Colon (tissue), 2 donors: ENCODE measurements around the gene NME7.

Experiments
- FAIRE-seq: peaks from 2 replicates; lab custom pipeline; 2012; peaks lifted over from hg19 to GRCh38; lab: Jason Lieb, UNC
- donor health status: control.
- donor health status: control.

The NME7 gene

DNA sequence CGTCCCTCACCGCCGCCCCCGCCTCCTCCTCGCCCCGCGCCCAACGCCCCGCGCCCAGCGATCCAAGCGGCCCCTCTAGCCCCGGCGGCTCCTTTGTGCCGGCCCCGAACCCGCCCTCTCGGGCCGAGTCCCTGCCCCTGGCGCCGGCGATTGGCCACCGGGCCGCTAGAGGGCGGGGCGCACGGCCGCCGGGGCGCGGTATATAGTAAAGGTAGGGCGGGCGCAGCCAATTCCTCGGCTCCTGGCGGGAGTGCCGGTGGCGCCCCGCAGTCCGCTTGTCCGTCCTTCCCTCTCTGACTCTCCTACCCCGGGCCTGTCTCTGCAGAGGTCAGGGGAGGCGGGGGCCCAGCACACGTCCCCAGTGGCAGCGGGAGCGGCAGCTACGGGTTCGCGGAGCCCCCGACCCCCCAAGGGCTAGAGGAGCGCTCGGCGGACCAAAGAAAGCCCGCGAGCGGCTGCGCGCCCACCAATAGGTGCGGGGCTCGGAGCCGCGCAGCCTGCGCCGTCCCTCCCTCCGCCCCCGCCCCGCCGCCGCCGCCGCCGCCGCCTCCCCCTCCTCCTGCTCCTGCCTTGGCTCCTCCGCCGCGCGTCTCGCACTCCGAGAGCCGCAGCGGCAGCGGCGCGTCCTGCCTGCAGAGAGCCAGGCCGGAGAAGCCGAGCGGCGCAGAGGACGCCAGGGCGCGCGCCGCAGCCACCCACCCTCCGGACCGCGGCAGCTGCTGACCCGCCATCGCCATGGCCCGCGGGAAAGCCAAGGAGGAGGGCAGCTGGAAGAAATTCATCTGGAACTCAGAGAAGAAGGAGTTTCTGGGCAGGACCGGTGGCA lies 261.3 kb downstream of the NME7 start, which contains the start of gene ATP1B1:
Gene ATP1B1, plus strand, starts transcription at position 596 of the 826 bp plus-strand sequence. Its CDS starts 140 bp downstream, at position 736.
- no peak for FAIRE-seq

DNA sequence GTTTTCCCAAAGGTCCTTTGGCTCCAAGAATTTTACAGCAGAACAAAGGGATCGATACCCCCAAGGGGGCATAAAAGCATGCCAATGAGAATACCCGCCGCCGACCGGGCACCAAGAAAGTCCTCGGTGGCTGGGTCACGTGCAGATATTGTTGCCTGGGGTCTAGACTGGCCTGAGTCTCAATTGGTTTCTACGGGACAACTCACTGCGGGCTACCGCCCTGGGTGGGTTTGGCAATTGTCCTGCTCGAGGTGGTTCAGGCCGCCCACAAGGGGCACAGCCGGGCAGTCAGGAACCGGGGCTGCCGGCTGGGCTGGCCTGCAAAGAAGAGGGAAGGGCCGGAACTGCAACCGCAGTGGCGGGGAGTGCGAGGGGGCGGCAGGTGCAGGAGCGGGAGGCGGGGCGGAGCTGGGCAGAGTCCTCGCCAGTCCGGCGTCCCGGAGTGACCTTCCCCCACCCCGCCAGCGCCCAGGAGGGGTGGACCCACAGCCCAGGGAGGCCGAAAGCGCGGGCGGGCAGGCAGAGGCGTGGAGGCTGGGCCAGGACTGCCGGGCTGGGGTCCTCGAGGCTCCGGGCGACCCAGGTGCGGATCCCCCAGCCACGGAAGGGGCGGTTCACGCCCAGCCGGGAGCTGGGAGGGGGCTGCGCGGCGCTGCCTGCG lies 262.0 kb downstream of the NME7 start:
- no peak for FAIRE-seq

GRCh38 chr1:169105087-169105433 lies 262.5 kb downstream of the NME7 start:
- no peak for FAIRE-seq

DNA sequence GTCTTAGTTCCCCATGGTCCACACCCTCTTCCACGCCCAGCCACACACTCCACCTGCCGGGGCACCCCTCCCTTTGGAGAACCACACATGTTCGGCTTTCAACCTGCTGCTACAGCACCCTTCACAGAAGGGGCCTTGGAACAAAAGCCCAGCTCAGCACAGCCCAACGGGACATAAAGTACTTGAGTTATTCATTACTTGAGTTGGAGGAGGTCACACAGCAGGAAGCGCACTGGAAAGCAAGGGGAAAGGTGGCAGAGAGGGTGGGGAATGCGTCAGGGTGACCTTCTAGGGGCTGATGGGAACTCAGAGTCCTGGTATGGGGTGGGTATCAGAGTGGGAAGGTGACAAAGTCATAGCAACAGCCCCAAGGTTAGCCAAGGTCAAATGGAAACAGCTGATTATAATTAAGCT lies 264.1 kb downstream of the NME7 start:
- no peak for FAIRE-seq

DNA sequence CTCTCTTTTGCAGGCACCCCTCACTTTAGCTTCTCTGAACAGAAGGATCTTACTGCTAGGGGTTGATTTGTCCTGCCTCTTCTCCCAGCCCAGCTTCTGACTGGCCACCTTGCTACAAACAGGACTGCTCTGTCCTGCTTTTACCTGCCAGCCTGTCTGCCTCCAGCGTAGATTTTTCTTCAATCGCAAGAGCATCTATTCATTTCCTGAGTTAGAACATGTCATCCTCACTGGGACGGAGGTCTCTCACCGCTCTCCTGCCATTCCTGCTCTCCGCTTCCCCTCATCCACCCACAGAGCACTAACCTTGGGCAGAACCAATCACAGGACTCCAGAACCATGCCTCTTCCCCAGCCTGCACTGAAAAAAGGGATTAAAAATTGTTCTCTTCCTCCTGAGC lies 264.6 kb downstream of the NME7 start:
- FAIRE-seq: no peak

- FAIRE-seq: no peak
These were observed 265.0 kb downstream of the NME7 start for GRCh38 chr1:169102567-169102966.

DNA sequence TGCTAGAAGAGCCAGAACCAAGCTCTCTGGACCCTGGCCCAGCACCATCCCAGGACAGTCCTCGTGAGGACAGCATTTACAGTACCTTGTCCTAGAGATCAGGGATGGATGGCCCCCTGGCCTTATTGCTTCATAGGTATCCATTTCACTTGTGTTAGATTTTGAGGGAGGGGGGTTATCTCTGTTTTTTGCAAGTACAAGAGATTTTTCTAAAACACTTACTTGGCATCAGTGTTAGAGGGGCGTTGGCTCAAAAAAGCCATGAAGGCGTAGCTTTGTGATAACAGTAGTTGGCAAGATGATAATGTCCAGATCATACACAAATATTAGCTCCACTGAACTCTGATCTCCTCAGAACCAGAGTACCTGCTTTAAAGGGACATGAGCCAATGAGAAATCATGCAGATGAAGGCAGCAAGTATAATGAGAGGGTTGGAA lies 266.9 kb downstream of the NME7 start:
- no peak for FAIRE-seq

DNA sequence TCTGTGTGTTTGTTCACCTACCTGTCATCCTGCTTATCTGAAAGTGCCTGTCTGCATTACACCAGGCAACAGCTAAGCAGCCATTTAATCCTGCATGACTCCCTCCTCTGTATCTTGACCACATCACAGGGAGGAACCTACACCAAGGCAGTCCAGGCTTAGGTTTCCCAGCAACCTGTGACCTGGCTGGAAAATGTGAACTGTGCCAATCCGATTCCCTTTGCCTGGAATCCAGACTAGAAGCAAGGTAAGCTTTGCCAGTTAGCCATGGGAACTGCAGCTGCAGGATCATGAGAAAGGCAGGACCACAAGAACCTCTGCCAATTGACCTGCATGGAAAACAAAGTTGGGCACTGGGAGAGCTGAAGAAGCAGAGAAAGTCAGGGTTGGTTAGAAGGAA lies 267.4 kb downstream of the NME7 start:
- no peak for FAIRE-seq

DNA sequence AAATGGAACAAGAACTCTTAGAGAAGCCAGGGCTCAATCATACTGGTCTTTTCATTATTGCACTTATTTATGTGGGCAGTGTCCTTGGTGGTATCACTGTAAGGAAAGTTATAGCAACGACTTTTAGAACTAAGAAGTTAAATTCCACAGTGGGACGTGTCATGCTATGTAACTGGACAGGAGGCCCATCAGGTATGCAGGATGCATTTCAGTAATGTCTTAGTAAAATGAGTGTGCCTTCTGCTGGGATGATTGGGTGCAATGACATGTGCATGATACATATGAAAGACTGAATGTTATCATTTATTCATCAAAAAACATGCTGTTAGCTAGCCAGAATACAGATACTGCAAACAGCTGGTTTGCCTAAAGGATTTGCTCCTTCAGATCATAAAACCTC lies 268.0 kb downstream of the NME7 start:
- no peak for FAIRE-seq

DNA sequence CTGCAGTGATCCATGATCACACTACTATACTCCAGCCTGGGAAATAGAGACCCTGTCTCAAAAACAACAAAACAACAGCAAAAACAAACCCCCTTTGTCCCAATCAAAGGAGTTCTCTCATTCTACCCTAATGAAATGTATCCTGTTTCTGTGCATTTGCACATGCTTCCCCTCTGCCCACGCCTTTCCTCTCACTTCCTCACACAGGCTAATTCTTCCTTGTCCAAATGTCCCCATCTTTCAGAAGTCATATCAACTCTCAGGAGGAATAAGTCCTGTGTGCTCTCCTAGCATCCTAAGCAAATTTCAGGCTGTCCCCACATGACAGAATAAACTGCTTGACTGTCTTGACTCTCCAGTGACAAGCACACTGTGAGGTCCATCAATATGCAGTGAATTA lies 269.2 kb downstream of the NME7 start:
- FAIRE-seq: no peak

GRCh38 chr1:169094897-169095569 lies 272.6 kb downstream of the NME7 start:
- FAIRE-seq: no peak

GRCh38 chr1:169092399-169092798 lies 275.2 kb downstream of the NME7 start:
- FAIRE-seq: no peak

GRCh38 chr1:169091480-169091941 lies 276.1 kb downstream of the NME7 start:
- no peak for FAIRE-seq

GRCh38 chr1:169090900-169091311 lies 276.7 kb downstream of the NME7 start:
- no peak for FAIRE-seq

DNA sequence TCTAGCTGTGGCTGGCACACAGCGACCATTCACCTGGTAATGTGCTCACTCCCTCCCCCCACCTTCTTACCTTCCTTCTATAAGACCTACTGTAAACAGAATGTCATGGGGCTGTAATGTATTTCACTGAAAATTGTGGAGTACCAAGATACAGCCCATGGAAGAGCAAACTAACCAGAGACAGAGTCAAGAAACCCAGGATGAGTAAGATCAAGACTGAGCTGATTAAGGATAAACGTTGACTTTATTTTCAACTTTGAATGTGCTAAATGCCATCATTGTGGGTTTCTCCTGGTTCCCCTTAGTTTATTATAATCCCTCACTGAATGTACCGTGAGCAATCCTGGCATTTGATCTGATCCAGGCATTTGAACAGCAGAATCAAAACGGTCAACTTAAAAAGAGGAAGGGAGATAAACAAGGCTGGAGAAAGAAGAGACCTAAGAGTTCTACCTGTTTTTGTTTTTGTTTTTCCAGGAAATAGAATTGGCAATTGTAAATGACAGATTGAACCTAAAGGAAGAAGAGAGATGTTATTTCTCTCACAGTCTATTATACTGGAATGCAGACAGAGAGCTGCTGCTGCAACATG lies 277.2 kb downstream of the NME7 start:
- no peak for FAIRE-seq

- no peak for FAIRE-seq
These were observed 277.8 kb downstream of the NME7 start for GRCh38 chr1:169089776-169090175.

DNA sequence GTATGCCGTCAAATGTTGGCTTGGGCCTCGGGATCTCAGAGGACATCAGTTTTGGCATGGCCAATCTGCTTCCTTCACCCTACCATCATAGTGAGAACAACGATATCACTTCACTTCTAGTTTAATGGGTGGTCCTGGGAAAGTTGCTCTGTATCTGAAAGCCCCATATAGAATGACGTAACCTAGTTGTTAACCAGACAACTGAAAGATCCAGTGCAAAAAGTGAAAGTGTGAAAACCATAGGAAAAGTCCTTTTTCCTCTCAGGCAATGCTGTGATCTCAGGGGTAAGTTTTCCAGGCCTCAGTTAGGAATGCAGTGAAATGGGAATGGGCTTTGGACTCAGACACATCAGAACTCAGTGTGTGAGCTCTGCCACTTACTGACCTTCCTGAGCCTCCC lies 279.7 kb downstream of the NME7 start:
- no peak for FAIRE-seq

- no peak for FAIRE-seq
These were observed 280.8 kb downstream of the NME7 start for GRCh38 chr1:169086603-169087455.

GRCh38 chr1:169085911-169086310 lies 281.7 kb downstream of the NME7 start:
- FAIRE-seq: no peak
